GM13976 (cell line): Measurements from ENCODE around the gene CCDC69.

Experiments
- DNase-seq: peaks from one replicate; pipeline ENCODE4 v3.0.0; 2012; ENCODE audit warnings: low spot score
- in situ Hi-C: fragments of 300-500 bp; cut with MboI; formaldehyde crosslinking; loops from one replicate; pipeline ENCODE4 v1.12.0; 2022; ENCODE audit warnings: low sequenced_read_pairs, mixed read lengths, inconsistent platforms; ENCODE audit not compliant: unreplicated experiment
- TF ChIP-seq, protein P1 (sequence below): IDR thresholded peaks from 2 replicates; pipeline ENCODE4 v1.5.1; 2012; ENCODE audit warnings: borderline replicate concordance, mild to moderate bottlenecking; ENCODE audit not compliant: insufficient read depth; ENCODE audit errors: extremely low read depth, missing control alignments, control extremely low read depth

Gene CCDC69

DNA sequence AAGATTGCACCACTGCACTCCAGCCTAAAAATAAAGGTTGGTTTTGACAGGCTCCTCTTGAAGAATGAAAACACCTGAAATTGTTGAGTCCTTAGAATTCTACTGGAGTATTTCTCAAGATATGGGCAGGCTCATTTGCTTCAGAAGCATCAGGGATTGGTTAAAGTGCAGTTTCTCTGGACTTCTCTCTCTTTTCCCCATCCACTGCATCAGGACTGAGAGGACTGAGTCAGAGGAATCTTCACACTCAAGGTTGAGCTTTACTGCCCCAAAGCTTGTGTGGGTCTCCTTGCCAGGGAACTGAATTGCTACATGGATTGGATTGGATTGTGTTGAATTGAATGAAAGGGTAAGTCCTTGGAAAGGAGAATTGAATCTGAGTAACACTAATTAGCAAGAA lies 7.5 kb upstream of the CCDC69 start:
- TF ChIP-seq, protein P1, sequence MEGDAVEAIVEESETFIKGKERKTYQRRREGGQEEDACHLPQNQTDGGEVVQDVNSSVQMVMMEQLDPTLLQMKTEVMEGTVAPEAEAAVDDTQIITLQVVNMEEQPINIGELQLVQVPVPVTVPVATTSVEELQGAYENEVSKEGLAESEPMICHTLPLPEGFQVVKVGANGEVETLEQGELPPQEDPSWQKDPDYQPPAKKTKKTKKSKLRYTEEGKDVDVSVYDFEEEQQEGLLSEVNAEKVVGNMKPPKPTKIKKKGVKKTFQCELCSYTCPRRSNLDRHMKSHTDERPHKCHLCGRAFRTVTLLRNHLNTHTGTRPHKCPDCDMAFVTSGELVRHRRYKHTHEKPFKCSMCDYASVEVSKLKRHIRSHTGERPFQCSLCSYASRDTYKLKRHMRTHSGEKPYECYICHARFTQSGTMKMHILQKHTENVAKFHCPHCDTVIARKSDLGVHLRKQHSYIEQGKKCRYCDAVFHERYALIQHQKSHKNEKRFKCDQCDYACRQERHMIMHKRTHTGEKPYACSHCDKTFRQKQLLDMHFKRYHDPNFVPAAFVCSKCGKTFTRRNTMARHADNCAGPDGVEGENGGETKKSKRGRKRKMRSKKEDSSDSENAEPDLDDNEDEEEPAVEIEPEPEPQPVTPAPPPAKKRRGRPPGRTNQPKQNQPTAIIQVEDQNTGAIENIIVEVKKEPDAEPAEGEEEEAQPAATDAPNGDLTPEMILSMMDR = no peak
- no peak for DNase-seq
- in situ Hi-C loops = no loop called here

DNA sequence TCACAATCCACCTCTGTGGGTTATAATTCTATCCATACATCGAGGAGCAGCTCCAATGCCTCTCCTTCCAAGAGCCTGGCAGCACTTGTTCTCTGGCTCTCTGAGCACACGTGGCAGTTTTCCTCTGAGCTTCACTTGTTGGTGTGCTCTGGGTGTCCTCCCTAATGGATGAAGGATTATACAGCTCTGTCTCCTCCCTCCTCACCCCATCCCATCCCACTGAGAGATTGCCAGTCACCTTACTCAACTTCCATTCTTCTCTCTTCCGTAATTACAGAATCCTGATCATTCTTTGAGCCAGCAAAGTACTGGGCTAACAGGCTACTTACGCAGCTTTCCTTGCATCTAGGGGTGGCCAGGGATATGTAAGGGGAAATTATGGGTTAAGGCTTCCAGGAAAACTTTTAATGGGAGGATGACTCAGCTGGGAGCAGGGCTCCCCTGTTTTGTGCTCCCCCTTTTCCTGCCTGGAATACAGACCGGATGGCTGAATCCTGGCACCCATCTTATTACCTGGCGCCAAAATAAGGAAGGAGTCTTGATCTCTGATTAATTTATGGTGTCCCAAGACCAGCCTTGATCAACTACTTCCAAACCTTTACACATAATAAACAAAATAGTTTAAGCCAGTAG lies 6.3 kb upstream of the CCDC69 start:
- TF ChIP-seq, protein P1 = no peak
- in situ Hi-C loops = no loop called here
- no peak for DNase-seq

DNA sequence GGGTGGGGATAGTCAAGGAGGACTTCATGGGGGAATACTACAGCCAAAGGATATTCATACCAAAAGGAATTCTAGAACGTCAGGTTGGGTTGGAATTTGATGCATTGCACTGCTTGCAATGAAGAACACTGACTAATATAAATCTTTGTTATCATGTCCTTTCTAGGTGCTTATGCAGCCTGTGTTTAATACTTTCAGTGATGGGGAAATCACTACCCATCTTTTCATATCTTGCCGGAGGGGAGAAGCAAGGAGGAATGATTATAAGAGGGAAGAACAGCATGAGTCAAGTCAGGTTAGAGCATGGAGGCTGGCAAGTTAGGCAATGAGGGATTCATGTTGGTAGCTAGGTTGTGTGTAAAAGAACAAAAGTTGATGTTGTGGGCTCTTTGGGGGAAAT lies 5.1 kb upstream of the CCDC69 start:
- in situ Hi-C loops = no loop called here
- DNase-seq = no peak

DNA sequence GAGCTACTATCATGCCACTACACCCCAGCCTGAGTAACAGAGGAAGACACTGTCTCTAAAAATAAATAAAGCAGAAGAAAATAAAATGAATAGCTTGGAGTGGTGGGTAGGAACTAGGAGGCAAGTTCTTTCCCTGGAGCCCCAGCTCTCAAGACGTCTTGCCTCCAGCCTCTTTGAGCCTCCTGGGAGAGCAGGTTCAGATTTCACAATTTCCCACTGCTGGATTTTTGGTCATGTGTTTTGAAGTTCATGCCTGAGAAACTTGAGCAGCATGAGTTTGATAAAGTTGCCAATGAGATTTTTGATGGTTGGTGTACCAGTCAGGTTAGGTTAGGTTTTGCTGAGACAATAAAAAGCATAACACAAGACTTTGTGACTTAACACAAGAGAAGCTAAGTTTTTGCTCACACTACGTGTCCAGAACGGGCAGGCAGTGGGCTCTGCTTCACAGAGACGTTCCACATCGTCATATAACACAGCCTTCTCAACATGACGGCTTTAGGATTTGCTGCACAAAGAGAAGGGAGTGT lies 4.1 kb upstream of the CCDC69 start:
- no peak for DNase-seq
- TF ChIP-seq, protein P1 = no peak
- in situ Hi-C loops = no loop called here

More for the DNA sequence above, 5.1 kb upstream of the CCDC69 start:
- TF ChIP-seq, protein P1 = no peak

DNA sequence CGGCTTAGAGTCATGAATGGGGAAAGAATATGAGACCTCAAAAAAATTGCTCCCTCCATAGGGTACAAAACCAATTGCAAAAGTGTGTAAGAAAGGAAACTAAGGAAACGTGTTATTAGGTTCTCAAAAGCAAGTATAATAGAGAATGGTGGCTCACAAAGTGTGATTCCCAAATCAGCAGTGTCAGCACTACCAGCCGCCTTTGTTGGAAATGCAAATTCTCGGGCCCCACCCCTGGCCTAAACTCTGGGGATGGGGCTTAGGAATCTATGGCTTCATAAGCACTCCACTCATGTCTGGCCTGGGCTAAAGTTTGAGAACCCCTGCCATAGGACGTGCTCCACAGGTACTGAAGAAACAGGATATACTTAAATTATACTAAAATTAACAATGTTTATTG lies 1.6 kb upstream of the CCDC69 start:
- in situ Hi-C loops = no loop called here
- TF ChIP-seq, protein P1 = no peak
- DNase-seq = no peak

DNA sequence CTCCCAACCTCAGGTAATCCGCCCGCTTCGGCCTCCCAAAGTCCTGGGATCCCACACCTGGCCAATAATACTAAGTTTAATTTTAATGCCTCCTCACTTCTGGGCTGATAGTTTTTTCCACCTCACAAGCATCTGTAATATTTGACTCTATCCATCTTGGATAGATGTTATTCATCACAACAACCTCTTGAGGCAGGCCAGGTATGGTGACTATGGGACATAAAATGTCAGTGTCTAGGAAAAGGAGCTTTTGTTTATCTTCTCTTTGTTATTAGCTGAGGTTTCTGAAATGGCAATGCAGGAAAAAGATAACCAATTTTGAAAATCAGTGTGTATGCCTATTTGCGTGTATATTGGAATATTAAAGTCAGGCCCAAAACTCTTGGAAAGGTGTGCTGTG lies 1.2 kb upstream of the CCDC69 start:
- in situ Hi-C loops = no loop called here
- TF ChIP-seq, protein P1 = no peak
- DNase-seq = no peak
